DMS79 treated with DMSO at 0.1 percent for 48 hours (cell line): ENCODE data around the gene SPECC1L.
A peak's percentile ranks its signal among the peaks of the same experiment; 100 is the strongest.

Source experiments
- DNase-seq: peaks from one replicate; lab custom pipeline; 2025; lab: John Stamatoyannopoulos, UW

SPECC1L gene

DNA sequence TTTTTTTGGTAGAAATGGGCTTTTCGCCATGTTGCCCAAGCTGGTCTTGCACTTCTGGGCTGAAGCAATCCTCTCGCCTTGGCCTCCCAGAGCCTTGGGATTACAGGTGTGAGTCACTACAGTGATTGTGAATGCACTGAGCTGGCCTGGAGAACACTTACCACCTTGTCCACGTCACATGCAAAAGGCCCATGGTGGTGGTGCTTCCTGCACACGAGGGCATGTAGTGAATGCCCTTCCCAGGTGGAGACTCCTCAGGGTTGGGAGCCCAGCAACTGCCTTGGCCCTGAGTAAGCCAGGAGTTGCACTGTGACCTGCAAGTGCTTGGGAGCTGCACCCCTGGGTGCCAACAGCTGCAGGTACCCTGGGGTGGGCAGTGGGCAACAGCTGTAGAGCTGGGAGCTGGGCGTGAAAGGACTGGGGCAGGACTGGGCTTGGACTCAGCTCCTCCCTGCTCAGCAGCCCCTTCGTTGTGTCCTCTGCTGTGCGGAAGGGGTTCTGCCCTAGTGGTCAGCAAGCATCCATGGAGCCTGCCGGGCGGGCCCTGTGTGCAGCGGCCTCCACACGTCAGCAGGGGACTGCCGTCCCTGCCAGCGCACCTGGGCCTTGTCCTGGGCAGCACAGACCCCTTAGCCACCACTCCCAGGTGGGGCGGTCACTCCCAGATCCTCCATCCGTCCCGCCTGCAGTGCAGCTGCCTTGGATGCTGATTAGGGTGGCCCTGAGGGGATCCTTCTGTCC, 147.4 kb downstream of the SPECC1L start:
- no peak for DNase-seq

DNA sequence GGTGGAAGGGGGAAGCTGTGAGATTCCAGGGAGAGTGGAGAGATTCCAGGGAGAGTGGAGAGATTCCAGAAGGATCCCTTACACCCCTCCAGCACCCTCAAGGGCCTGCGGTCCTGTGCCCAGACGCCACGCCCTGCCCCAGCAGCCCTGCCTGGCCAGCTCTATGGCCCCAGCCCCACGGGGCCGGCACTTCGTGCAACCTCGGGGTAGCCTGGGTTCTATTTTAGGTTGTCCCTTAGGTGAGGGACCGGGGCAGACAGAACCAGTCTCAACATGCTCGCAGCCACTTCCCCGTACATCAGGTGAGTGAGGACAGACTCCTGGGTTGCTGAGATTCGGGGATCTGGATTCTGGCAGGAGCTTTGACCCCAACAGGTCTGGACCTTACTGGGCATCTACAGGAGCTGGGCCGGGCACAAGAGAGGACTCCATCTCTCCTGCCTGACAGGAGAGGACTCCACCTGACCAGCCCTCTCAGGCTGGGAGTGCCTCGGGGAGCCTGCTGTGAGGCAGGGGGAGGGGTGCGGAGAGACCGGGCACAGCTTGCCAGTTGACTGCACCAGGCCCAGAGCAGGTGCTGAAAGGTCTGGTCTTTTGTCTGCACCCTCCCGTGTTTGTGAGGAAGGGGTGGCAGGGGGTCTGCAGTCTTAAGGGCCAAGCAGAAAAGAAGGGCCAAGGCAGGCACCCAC, 148.3 kb downstream of the SPECC1L start:
- no peak for DNase-seq

DNA sequence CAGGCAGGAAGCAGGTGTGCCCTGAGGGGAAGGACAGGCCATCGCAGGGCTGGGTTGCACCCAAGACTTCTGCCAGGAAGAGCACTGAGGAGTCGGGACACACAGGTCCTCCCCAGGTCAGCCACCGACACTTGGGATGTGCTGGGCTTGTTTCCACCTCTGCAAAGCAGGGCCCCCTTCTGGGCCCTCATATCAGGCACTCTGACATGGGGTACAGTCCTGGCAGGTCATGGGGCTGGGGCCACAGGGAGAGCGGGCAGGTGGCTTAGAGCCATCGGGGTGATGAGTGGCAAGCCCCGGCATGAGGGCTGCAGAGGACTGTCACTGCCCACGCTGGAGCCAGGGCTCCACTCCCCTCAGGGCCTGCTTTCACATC, 148.8 kb downstream of the SPECC1L start:
- no peak for DNase-seq

DNA sequence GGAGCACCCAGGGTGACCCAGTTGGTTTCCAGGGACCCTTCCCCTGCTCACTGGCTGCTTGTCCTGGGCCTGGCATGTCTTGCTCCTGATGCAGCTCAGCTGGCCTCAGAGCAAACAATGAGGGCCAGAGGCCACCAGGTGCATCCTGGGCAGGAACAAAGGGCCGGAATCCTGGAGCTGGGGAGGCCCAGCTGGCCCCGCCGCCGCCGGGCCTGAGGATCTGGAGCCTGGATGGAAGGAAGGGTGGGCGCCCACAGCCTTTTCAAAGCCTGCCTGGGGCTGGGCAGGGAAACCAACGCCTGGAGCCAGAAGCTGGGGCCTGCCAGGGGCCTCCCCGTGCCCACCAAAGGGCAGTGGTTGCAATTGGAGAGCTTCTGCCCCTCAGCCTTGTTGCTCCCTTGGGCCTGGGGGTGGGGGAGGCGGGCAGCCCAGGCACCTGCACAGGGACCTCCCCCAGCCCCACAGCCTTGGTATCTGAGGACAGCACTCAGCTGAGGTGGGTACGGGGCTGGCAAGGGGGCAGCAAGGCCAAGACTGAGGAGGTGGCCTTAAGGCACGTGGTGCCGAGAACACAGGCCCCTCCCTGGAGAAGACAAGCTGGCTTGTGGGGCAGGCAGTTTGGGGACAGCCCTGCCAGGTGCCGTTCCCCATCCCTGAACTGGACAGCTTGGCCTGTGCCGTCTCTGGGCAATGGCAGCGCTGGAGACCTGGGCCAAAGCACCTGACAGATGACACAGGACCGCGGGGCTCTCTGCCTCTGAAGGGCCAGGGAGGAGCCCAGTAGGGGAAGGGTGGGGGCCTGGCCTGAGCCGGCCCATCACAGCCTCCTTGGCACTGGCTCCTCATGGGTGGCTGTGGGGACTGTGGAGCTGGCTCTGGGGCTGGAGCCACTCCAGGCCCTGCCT, 149.7 kb downstream of the SPECC1L start:
- DNase-seq = no peak

DNA sequence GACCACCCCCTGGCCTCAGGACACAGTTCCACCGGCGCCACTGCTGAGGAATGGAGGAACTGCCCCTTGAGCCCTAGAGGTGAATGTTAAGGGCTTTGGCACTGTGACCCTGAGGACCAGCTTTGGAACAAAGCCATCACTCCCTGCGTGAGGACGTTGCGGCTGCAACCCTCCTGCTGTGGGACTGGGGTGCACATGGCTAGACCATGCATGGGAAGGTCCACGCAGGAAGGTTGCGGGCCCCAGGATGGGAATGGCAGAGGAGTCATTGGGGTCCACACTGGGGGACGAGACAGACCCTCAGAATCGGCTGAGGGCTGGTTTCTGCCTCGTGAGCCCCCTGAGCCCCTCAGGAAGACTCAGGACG, 150.3 kb downstream of the SPECC1L start:
- no peak for DNase-seq

DNA sequence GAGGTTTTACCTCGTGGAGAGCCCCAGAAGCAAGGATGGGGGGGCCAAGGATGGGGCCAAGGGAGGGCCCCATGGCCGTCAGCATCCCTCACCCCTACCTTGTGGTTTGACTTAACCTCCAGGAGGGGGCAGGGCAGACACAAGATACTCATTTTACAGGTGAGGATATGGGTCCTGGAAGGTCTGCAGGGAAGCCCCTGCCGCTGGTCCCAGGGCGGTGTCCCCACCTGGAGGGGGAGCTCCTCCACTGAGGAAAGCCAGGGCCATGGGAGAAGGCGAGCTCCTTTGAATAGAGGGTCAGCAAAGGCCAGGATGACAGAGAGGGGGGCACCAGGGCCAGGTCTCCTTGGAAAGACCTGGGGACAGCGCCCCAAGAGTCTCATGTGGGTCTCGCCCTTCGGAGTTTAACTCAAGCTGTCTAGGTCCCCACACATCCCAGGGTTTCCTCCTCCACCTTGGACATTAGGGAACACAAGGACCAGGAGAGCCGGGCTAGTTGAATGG, 150.8 kb downstream of the SPECC1L start:
- DNase-seq = no peak

DNA sequence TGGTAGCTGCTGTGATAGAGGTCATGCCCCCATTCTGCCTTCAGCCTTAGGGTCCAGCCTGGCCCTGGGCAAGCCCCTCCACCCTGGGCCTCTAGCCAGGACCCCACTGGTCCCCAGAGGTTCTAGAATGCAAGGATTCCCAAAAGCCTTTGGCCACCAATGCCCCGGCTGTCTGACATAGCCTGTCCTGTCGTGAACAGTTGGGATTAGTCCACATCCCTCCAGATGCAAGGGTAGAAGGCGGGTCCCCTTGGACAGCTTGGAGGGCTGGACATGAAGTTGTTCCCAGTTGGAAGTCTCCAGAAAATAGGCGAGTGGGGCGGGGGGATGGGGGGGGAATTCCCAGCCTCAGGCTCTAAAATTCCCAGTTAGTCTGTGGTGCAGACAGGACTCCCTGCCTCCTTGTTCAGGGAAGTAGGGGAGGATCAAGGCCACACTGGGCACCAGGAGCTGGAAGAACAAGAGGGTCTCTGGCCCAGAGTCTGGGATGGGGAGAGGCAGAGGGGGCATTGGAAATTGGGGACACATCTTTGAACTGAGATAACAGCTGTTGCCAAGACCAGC, 151.6 kb downstream of the SPECC1L start:
- DNase-seq = no peak

DNA sequence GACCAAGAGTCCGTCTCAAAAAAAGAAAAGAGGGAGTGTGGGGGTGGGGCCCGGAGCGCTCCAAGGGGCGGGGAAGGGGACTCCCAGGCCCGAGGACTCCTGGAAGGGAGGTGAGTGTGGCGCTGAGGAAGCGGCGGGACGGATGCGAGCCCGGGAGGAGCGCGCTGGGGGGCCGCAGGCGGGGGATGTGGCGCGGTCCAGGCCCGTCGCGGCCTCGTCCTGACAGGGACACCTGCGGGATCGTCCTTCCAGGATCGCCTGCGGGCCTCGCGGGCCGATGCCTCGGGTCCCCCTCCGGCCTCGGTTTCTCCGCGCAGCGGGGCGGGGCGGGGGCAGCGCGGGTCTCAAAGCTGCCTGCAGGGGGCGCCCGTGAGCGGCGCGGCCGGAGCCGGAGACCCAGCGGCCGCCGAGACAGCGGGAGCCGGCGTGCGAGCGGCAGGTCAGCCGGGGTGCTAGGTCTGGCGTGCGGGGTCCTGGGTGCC, 152.9 kb downstream of the SPECC1L start:
- DNase-seq = no peak

DNA sequence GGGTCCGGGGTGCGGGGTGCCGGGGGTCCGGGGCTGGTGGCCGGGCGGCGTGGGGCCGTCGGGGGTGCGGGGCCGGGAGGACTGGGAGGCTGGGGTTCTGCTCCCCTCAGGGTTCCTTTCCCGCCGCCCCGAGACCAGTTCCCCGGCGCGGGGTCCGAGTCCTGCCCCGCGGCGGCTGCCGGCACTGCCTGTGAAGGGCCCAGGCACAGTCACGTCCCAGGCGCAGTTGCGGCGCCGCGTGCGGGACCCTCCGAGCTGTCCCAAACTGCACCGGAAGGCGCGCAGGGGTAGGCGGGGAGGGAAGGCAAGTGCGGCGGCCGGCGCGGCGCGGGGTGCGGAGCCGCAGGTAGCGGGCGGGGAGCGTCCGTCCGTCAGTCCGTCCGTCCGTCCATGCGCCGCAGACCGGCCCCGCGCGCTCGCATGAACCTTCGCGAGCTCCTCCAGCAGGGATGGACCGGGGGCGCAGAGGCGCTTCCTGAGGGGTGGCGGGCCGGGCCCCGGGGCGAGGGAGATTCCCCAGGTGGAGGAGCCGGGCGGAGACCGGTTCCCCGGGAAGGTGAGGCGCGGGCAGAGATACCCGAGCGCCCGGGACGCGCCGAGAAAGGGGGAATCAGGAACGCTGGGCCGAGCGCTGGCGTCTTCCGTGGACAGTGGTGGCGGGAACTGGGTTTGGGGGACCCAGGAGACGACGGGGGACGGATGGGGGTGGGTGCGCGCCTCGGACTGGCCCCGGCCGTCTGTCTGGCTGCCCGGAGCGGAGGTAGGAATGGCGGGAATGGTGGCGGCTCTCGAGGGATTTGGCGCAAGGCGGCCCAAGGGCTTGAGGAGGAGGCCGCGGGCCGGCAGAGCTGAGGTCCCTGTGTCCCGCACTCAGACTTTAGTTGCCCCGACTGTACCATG, 153.6 kb downstream of the SPECC1L start:
- DNase-seq = no peak

DNA sequence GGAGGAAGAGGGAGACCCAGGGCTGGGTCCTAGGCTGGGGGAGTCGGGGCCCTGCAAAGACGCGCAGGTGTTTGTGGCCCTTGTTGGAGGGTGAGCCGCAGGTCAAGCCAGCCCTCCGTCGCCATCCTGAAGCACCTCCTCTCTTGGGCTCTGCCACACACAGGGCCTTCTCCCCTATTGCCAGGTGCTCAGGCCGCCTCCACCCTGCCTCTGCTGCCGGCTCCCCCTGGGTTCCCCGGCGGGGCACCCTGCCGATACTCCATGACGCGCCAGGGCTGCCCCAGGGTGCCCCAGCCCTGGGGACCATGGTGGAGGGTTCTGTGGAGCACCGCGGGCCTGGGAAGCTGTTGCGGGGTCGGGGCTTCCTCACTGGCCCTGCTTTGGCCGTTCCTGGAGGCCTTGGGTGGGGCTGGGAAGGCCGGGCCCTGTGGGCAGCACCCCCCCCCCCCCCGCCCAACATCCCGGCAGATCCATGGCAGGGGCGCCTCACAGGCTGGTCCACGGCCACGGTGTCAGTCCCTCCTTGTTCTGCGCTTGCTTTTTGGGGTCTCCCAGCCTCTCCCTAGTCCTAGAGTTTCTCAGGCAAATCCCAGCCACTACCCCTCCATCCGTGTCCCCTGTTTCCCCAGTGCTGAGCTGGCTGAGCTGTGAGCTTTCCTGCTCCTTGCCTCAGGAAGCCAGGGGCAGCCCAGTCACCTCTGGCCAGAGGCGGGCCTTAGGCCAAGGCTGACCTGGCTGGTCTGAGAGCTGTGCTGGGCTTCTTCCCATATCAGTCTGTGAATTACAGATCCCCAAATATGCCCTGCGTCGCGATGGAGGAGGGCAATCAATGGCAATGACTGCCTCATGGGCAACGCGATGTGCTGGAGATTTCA, 154.5 kb downstream of the SPECC1L start:
- no peak for DNase-seq

DNA sequence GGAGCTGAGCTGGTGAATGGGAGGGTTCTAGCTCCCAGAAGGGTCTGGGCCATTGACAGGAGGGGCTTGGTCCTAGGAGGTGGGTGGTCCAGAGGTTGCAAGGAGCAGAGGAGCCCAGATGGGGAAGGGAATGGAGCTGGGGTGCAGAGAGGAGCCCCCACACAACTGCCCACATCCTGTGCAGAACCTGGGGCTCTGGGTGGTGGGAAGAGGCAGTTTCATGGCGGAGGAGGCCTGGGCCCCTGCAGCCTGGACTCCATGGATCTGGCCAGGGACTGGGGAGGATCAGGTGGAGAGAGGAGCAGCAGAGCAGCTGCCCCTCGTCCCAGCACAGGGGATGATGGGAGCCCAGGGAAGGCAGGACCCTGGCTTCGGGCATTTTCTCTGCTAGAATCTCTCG, 155.8 kb downstream of the SPECC1L start:
- DNase-seq = no peak

DNA sequence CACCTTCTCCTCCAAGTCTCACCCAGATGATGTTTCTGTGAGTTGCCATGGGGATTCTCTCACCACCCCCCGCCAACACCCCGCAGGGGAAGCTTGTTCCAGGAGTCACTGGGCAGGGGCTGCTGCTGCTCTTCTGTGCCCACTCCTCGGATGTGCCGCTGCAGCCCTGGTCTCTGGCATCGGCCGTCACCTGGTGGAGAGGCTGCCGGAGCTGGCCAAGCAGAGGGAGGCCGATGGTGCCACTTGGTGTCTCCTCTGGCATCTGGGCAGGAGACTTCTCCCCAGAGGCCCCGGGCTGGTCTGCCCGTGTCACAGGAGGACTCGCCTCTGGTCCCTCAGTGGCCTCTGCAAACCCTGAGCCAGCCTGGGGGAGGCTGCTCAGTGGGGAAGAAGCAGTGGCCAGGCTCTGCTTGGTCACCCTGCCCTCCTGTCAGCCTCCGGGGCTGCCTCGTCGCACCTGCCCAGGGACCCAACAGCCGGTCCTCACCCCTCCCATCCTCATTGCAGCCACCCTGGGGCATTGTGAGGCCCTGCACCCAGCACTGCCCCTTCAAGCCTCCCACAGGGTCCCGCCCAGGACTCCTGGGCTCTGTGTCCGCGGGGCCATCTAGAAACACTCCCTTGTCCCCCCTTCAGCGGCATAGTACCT, 156.3 kb downstream of the SPECC1L start:
- no peak for DNase-seq

DNA sequence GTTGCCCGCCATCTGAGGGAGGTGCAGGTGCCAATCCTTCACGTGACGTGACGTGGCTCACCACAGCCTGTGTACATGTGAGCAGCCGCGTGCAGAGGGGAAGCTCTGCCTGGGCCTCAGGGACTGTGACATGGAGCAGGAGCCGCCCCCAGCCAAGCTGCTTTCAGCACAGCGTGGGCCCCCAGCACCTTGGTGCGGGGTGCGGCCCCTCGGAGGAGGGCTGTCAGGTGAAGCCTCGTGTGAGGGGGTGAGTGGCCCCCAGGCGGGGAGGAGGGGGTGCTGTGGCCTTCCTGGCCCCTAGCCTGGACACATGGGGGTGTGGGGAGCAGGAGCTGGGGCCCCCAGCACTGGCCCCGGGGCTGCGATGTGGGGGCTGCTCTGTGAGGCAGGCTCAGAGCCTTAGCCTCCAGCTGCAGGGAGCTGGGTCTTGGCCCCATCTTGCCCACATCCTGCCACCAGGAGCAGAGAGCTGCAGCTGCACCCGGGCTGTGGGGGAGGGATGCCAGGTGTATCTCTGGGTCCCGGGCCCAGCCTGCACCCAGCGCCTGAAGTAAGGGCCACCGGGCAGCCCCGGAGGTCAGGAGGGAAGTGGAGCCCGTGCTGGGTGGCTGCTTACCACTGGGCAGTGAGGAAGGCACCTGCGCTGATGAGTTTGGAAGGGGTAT, 157.0 kb downstream of the SPECC1L start, which contains the start of gene ADORA2A:
Gene ADORA2A, plus strand, starts transcription at position 100 of the 665 bp plus-strand sequence. CDS start 5,806 bp downstream, outside the sequence.
- no peak for DNase-seq

DNA sequence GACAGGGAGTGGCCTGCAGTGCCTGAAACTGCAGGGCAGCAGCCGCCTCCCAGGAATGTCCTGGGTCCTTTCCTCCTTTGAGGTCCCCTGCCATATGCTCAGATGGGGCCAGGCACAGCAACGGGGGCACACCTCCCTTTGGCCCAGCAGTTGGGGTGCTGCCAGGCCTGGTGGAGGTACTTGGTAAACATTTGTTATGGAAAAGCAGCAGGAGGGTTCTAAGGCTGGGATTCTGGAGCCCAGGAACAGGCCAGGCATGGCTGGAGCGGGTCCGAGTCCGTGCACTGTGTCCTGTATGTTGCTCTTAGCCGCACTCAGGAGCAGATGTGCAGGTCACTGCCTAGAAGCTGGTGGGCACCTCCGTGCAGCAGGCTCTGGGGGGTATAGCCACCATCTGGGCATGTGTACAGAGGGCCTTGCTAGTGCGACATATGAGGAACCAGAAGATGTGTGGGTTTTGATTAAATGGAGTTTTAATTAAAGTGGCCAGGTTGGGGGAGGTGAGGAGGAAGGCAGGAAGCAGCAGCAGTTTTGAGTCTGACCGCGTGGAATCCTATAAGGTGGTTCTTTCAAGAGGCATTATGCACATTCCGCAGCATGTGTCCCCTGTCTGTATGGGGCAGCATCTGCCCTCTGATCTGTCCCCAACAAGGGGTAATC, 158.2 kb downstream of the SPECC1L start:
- no peak for DNase-seq

DNA sequence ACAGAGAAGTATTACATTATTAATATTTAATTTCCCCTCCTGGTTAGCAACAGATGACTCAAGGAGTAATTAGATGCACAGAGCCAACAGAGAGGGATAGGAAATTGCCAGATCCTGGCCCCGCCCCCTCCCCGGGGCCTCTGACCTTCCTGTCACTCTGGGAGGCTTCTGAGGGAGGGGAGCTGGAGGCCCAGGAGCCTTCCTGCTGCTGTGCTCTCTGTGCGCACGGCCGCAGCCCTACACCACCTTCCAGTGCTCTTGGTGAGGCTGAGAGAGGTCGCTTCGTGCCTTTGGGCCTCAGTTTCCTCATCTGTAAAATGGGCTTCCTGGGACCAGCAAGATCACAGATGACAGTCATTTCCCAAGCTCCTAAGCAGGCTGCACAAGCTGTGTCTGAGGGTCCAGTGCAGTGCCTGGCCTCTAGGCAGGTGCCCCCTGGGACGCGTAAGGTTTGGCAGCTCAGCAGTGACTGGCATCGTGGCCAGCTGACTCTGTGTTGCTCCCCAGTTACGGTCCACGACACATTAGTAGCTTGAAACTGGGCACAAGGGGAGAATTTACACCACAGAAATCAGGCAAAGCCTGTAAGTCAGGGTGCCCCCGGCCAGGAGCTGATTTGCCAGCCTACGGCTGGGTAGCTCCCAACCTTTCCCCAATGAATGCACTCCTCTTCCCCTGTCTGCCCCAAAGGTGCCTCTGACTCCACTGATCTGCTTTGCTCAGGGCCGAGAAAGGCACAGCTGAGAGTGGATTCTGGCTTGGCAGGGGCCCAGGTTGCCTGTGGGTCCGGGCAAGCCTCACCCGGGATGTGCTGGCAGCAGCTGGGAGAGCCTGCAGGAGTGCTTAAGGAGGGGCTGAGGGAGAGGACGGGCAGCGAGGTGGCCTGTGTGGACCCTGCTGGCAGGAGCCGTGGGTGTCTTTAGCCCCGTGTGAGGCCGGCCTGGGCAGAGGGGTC, 159.1 kb downstream of the SPECC1L start:
- DNase-seq = peak; percentile 9

DNA sequence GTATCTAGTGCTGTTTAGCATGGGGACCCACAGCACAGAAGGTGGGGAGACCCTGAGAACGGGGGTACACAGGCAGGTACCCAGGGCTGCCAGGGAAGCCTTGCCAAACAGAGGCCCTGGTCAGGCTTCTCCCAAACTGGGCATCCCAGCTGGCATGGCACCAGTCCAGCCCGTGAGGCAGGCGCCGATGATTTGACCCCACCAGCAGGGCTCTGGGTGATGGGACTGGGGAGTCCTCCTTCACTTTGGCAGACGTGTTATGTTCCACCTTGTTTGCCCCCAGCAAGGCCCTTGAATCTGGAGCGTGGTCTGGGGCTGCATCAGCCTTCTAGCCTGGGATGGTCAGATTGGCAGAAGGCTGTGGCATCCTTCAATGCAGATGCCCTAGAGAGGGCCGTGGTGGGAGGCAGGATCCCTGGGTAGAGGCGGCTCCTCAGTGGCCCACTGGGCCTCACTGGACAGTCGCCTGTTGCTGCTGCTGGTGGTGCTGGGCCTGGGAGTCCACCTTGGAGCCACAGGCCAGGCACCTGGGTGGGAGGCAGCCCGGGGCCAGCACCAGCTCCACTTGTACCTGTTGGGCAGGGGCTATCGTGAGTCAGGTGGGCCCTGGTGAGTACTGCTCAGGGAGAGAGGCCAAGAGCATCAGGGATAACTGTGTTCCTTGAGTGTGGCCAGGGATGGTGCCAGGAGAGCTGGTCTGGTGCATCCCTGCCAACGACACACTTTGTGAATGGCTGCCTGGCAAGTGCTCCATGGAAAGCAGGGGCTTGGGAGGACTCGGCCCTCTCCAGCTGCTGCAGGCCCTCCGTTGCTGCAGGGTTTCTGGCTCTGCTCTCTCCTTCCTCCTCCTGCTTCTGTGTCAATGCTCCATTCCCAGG, 160.0 kb downstream of the SPECC1L start:
- no peak for DNase-seq
